WTC11 (cell line): Measurements from ENCODE around the gene ACER1. TPM values are rescaled to one million over a fixed set of nuclear protein-coding genes. Genes with fewer than 3 reads are reported as not detected.
A peak's percentile ranks its signal among the peaks of the same experiment; 100 is the strongest.

Experiments used
- ATAC-seq: fragments of 200-7000 bp; cut with Tn5 transposase; 2 replicates; pipeline ENCODE4 v1.10.0; 2021; ENCODE audit warnings: mild to moderate bottlenecking, moderate library complexity
- CTCF ChIA-PET: fragments of 300-600 bp; sonication (Branson Sonifier 250); formaldehyde crosslinking; loops from one replicate; lab custom pipeline; 2021; ENCODE audit warnings: antibody characterized with exemption; lab: Charles Lee
- POLR2A ChIA-PET: fragments of 350-600 bp; sonication (Branson Sonifier 250); formaldehyde crosslinking; loops from one replicate; lab custom pipeline; 2021; ENCODE audit warnings: antibody characterized with exemption; lab: Charles Lee
- DNase-seq: peaks from one replicate; pipeline ENCODE4 v3.0.0; 2021; ENCODE audit warnings: low spot score
- H3K27ac Mint-ChIP-seq: 2 replicates; pipeline ENCODE4 v1.8.0; 2021; ENCODE audit warnings: mixed read lengths
- H3K27me3 Mint-ChIP-seq: 2 replicates; pipeline ENCODE4 v1.8.0; 2021; ENCODE audit warnings: low read depth, mild to moderate bottlenecking, moderate library complexity, mixed read lengths
- H3K36me3 Mint-ChIP-seq: 2 replicates; pipeline ENCODE4 v1.8.0; 2021; ENCODE audit warnings: mixed read lengths
- H3K4me1 Mint-ChIP-seq: 2 replicates; pipeline ENCODE4 v1.8.0; 2022; ENCODE audit warnings: mixed read lengths
- H3K4me3 Mint-ChIP-seq: 2 replicates; pipeline ENCODE4 v1.8.0; 2021; ENCODE audit warnings: mild to moderate bottlenecking, moderate library complexity, mixed read lengths
- H3K9me3 Mint-ChIP-seq: 2 replicates; pipeline ENCODE4 v1.8.0; 2021; ENCODE audit warnings: mixed read lengths
- AFF4 ChIP-seq: sonication (generic); formaldehyde crosslinking; IDR thresholded peaks from 2 replicates; pipeline ENCODE4 v1.8.1; 2023; ENCODE audit warnings: mild to moderate bottlenecking, missing genetic modification reagents, borderline replicate concordance
- ATF1 ChIP-seq: sonication (generic); formaldehyde crosslinking; IDR thresholded peaks from 2 replicates; pipeline ENCODE4 v1.8.1; 2023; ENCODE audit warnings: mild to moderate bottlenecking, moderate library complexity, missing genetic modification reagents
- ATF2 ChIP-seq: sonication (generic); formaldehyde crosslinking; IDR thresholded peaks from 2 replicates; pipeline ENCODE4 v1.8.1; 2022; ENCODE audit warnings: low read depth, missing genetic modification reagents, borderline replicate concordance
- IRF2 ChIP-seq: sonication (generic); formaldehyde crosslinking; IDR thresholded peaks from 2 replicates; pipeline ENCODE4 v1.8.0; 2022; ENCODE audit warnings: low read depth, missing genetic modification reagents, borderline replicate concordance
- MAX ChIP-seq: sonication (generic); formaldehyde crosslinking; IDR thresholded peaks from 2 replicates; pipeline ENCODE4 v1.8.0; 2022; ENCODE audit warnings: mild to moderate bottlenecking, missing genetic modification reagents
- NFYB ChIP-seq: sonication (generic); formaldehyde crosslinking; conservative IDR thresholded peaks from 2 replicates; pipeline ENCODE4 v1.8.0; 2022; ENCODE audit warnings: low read depth, missing genetic modification reagents
- PRRX2 ChIP-seq: fragments of 250-450 bp; sonication (Bioruptor Pico); IDR thresholded peaks from 2 replicates; pipeline ENCODE4 v1.8.0; 2021; ENCODE audit warnings: mild to moderate bottlenecking
- RELA ChIP-seq: sonication (generic); formaldehyde crosslinking; IDR thresholded peaks from 2 replicates; pipeline ENCODE4 v1.8.1; 2022; ENCODE audit warnings: missing genetic modification reagents, mild to moderate bottlenecking, borderline replicate concordance
- STAT6 ChIP-seq: sonication (generic); formaldehyde crosslinking; conservative IDR thresholded peaks from 2 replicates; pipeline ENCODE4 v1.8.1; 2023; ENCODE audit warnings: mild to moderate bottlenecking, low read depth, missing genetic modification reagents, moderate library complexity
- TCF7 ChIP-seq: sonication (generic); formaldehyde crosslinking; IDR thresholded peaks from 2 replicates; pipeline ENCODE4 v1.8.0; 2022; ENCODE audit warnings: mild to moderate bottlenecking, low read depth, missing genetic modification reagents, moderate library complexity
- USF2 ChIP-seq: sonication (generic); formaldehyde crosslinking; IDR thresholded peaks from 2 replicates; pipeline ENCODE4 v1.8.1; 2023; ENCODE audit warnings: mild to moderate bottlenecking, missing genetic modification reagents, moderate library complexity
- ZBTB43 ChIP-seq: sonication (generic); formaldehyde crosslinking; IDR thresholded peaks from 2 replicates; pipeline ENCODE4 v1.8.1; 2023; ENCODE audit warnings: mild to moderate bottlenecking, missing genetic modification reagents
- ZNF121 ChIP-seq: sonication (generic); formaldehyde crosslinking; IDR thresholded peaks from 2 replicates; pipeline ENCODE4 v1.8.0; 2023; ENCODE audit warnings: missing genetic modification reagents
- ZNF138 ChIP-seq: sonication (generic); formaldehyde crosslinking; conservative IDR thresholded peaks from 2 replicates; pipeline ENCODE4 v1.8.1; 2022; ENCODE audit warnings: mild to moderate bottlenecking, moderate library complexity, missing genetic modification reagents
- ZNF219 ChIP-seq: sonication (generic); formaldehyde crosslinking; IDR thresholded peaks from 2 replicates; pipeline ENCODE4 v1.8.0; 2023; ENCODE audit warnings: missing genetic modification reagents, mild to moderate bottlenecking, borderline replicate concordance
- ZNF416 ChIP-seq: fragments of 250-450 bp; sonication (Bioruptor Pico); IDR thresholded peaks from 2 replicates; pipeline ENCODE4 v1.9.0; 2021; ENCODE audit warnings: mild to moderate bottlenecking, inconsistent platforms
- ZNF425 ChIP-seq: fragments of 250-450 bp; sonication (Bioruptor Pico); conservative IDR thresholded peaks from 2 replicates; pipeline ENCODE4 v1.9.0; 2021; ENCODE audit warnings: mild to moderate bottlenecking
- total RNA-seq: library from RNA; stranded (reverse); gene quantifications from 3 replicates; pipeline ENCODE4 v1.2.3, GENCODE V29; 2021

ACER1 gene
- total RNA-seq, 1 experiment from 2014 or later, result not detected

GRCh38 chr19:6262519-6262918 lies 70.9 kb downstream of the ACER1 start:
- ChIA-PET POLR2A (no interaction called here), CTCF (no interaction called here)
- no peaks in the 10 kb centered on the region for H3K27me3 Mint-ChIP-seq
- ATAC-seq (no peak), DNase-seq (no peak)
- no peaks in the 10 kb centered on the region for H3K9me3 Mint-ChIP-seq
- H3K4me1 Mint-ChIP-seq, result peaks cover 16% of the 10 kb centered on the region
- H3K4me3 Mint-ChIP-seq, result no peak overlapping the region
- TF ChIP-seq STAT6 (CRISPR knock-in tag) (no peak), PRRX2 (CRISPR knock-in tag) (no peak), ZNF121 (CRISPR knock-in tag) (no peak), ATF1 (CRISPR knock-in tag) (no peak), IRF2 (CRISPR knock-in tag) (no peak), ZNF219 (CRISPR knock-in tag) (no peak), NFYB (CRISPR knock-in tag) (no peak)
- H3K27ac Mint-ChIP-seq, result no peak overlapping the region; the same call in 1 of the 2 replicates
- peaks cover 48% of the 10 kb centered on the region for H3K36me3 Mint-ChIP-seq

GRCh38 chr19:6261883-6262282 lies 71.5 kb downstream of the ACER1 start:
- ChIA-PET CTCF (interaction anchor here (1.4 to 2.5 kb wide), 3 partner anchors 9 to 43 kb away, joined by 8 to 36 read pairs (median 12); no protein-coding TSS in a partner anchor), POLR2A (no interaction called here)
- no peaks in the 10 kb centered on the region for H3K27me3 Mint-ChIP-seq
- TF ChIP-seq NFYB (CRISPR knock-in tag) (no peak), MAX (CRISPR knock-in tag) (no peak), ZNF425 (CRISPR knock-in tag) (no peak), RELA (CRISPR knock-in tag) (no peak), ATF2 (no peak), TCF7 (no peak), ZNF138 (CRISPR knock-in tag) (no peak), ZNF416 (CRISPR knock-in tag) (no peak)
- ATAC-seq (no peak), DNase-seq (no peak)
- peaks cover 49% of the 10 kb centered on the region for H3K36me3 Mint-ChIP-seq
- no peak overlapping the region for H3K27ac Mint-ChIP-seq
- peaks cover 16% of the 10 kb centered on the region for H3K4me1 Mint-ChIP-seq
- H3K4me3 Mint-ChIP-seq, result no peak overlapping the region
- peaks cover 2% of the 10 kb centered on the region; the same call in 1 of the 2 replicates for H3K9me3 Mint-ChIP-seq

GRCh38 chr19:6260912-6261650 lies 72.3 kb downstream of the ACER1 start:
- Mint-ChIP-seq H3K4me1 (peaks cover 16% of the 10 kb centered on the region), H3K27me3 (no peaks in the 10 kb centered on the region), H3K36me3 (peaks cover 49% of the 10 kb centered on the region), H3K4me3 (no peak overlapping the region), H3K9me3 (peaks cover 5% of the 10 kb centered on the region; the same call in 1 of the 2 replicates), H3K27ac (no peak overlapping the region)
- DNase-seq (peak; percentile 81), ATAC-seq (peak; percentile 97)
- ChIA-PET POLR2A (interaction anchor here (1.0 kb wide), 1 partner anchor 43 kb away, joined by 4 read pairs; no protein-coding TSS in a partner anchor), CTCF (interaction anchor here (0.6 to 2.5 kb wide), 18 partner anchors 9 to 200 kb away, joined by 3 to 36 read pairs (median 4); partner anchors contain the start of gene ALKBH7)
- no peak for TF ChIP-seq AFF4 (CRISPR knock-in tag)
- no peak for TF ChIP-seq ZNF219 (CRISPR knock-in tag)
- no peak for TF ChIP-seq ZBTB43 (CRISPR knock-in tag)
- no peak for TF ChIP-seq USF2
